NAMALWA (cell line): ENCODE results near the gene SCAF1.
A peak's percentile ranks its signal among the peaks of the same experiment; 100 is the strongest.

ENCODE experiments used
- DNase-seq: peaks from one replicate; pipeline ENCODE4 v3.0.0-alpha.2; 2015; ENCODE audit warnings: low spot score

Gene SCAF1

GRCh38 chr19:49643466-49643865, 1.5 kb downstream of the SCAF1 start:
- no peak for DNase-seq

GRCh38 chr19:49645592-49645991, 3.6 kb downstream of the SCAF1 start:
- DNase-seq: no peak

GRCh38 chr19:49645995-49646394, 4.0 kb downstream of the SCAF1 start:
- DNase-seq: no peak

- no peak for DNase-seq
These were observed 4.6 kb downstream of the SCAF1 start for GRCh38 chr19:49646586-49646985.

- no peak for DNase-seq
These were observed 9.2 kb downstream of the SCAF1 start for GRCh38 chr19:49651029-49651819.

- DNase-seq: no peak
These were observed 10.0 kb downstream of the SCAF1 start for GRCh38 chr19:49651820-49652550.

- no peak for DNase-seq
These were observed 10.8 kb downstream of the SCAF1 start for GRCh38 chr19:49652551-49653465.

- no peak for DNase-seq
These were observed 11.4 kb downstream of the SCAF1 start for GRCh38 chr19:49653466-49653806.

GRCh38 chr19:49654581-49654980, 12.6 kb downstream of the SCAF1 start:
- no peak for DNase-seq

- no peak for DNase-seq
These were observed 13.8 kb downstream of the SCAF1 start for GRCh38 chr19:49655570-49656455.

GRCh38 chr19:49656456-49657109, 14.6 kb downstream of the SCAF1 start:
- no peak for DNase-seq

- DNase-seq: no peak
These were observed 15.6 kb downstream of the SCAF1 start for GRCh38 chr19:49657493-49658138.

- no peak for DNase-seq
These were observed 16.1 kb downstream of the SCAF1 start for GRCh38 chr19:49658139-49658517.

- DNase-seq: no peak
These were observed 16.8 kb downstream of the SCAF1 start for GRCh38 chr19:49658566-49659442.

- DNase-seq: no peak
These were observed 18.4 kb downstream of the SCAF1 start for GRCh38 chr19:49660338-49660961.

GRCh38 chr19:49662011-49662410, 20.0 kb downstream of the SCAF1 start:
- DNase-seq: no peak

- DNase-seq: no peak
These were observed 21.2 kb downstream of the SCAF1 start for GRCh38 chr19:49663224-49663623.

- DNase-seq: peak; percentile 80
These were observed 22.4 kb downstream of the SCAF1 start for GRCh38 chr19:49664171-49665035.
